OCI-LY3 (cell line): ENCODE measurements around the gene IQCB1.
"Not testable (repeated sequence)": the region's sequence is repeated elsewhere in the genome, so short reads cannot be mapped to it uniquely, and the experiment has no call there.

Experiments
- H2AFZ ChIP-seq: fragments of 200-600, 300-600 bp; shearing (Covaris generic); 2 replicates; pipeline ENCODE4 v1.6.0; 2014; ENCODE audit warnings: antibody characterized with exemption, low read depth, low read length
- H3K27ac ChIP-seq: fragments of 200-600, 300-600 bp; sonication (generic); 2 replicates; pipeline ENCODE4 v1.5.1; 2014; ENCODE audit warnings: mild to moderate bottlenecking, low read length, moderate library complexity, mixed read lengths
- H3K27me3 ChIP-seq: fragments of 200-600, 300-600 bp; sonication (generic); 2 replicates; pipeline ENCODE4 v1.6.1; 2014; ENCODE audit warnings: low read depth, low read length, mixed read lengths
- H3K36me3 ChIP-seq: fragments of 200-600, 300-600 bp; sonication (generic); replicated peaks from 2 replicates; pipeline ENCODE3; 2014; ENCODE audit warnings: low read depth, low read length, mixed read lengths
- H3K4me1 ChIP-seq: fragments of 300-600, 200-600 bp; sonication (generic); 2 replicates; pipeline ENCODE4 v1.6.1; 2014; ENCODE audit warnings: low read length, mixed read lengths
- H3K4me2 ChIP-seq: fragments of 200-600, 300-600 bp; sonication (generic); 2 replicates; pipeline ENCODE4 v1.6.1; 2014; ENCODE audit warnings: low read length, mixed read lengths
- H3K4me3 ChIP-seq: fragments of 300-600, 200-600 bp; sonication (generic); 2 replicates; pipeline ENCODE4 v1.5.1; 2014; ENCODE audit warnings: antibody characterized with exemption, mild to moderate bottlenecking, low read length, moderate library complexity
- H3K79me2 ChIP-seq: fragments of 300-600, 200-600 bp; shearing (Covaris generic); 2 replicates; pipeline ENCODE4 v1.6.1; 2014; ENCODE audit warnings: mild to moderate bottlenecking, low read length, mixed read lengths
- H3K9ac ChIP-seq: fragments of 300-600, 200-600 bp; shearing (Covaris generic); 2 replicates; pipeline ENCODE4 v1.6.0; 2014; ENCODE audit warnings: mild to moderate bottlenecking, low read length, moderate library complexity
- H3K9me3 ChIP-seq: fragments of 200-600, 300-600 bp; shearing (Covaris generic); 2 replicates; pipeline ENCODE4 v1.6.1; 2014; ENCODE audit warnings: low read length, mixed read lengths; ENCODE audit not compliant: insufficient read depth
- H4K20me1 ChIP-seq: fragments of 200-600, 300-600 bp; sonication (generic); 2 replicates; pipeline ENCODE4 v1.6.1; 2016; ENCODE audit warnings: low read length, mixed read lengths; ENCODE audit not compliant: insufficient read depth
- EZH2phosphoT487 ChIP-seq: fragments of 200-600 bp; shearing (Covaris generic); IDR thresholded peaks from 2 replicates; pipeline ENCODE4 v1.6.1; 2018; ENCODE audit warnings: antibody characterized with exemption, mixed run types, low read depth
- TF ChIP-seq, protein P1 (sequence below): fragments of 200-600, 300-600 bp; sonication (generic); IDR thresholded peaks from 2 replicates; pipeline ENCODE4 v1.5.1; 2014; ENCODE audit warnings: antibody characterized with exemption, low read length, low read depth

The IQCB1 gene

DNA sequence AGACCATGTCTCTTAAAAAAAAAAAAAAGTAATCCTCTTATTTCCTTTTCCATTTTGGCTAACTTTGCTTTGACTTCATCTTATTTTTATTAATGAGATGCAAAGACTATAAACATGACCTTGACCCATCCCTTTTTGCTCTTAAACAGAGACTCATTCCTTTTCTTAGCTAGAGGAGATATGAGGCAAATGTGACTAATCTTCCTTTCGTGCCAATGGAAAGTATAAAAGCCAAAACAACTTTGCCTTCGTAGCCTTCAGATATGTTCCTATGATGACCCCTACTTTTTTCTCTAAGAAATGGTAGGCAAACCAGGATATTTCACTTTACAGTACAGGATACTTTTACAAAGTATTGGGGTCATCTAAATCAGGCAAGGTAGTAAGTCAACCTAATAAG lies 48.4 kb downstream of the IQCB1 start:
- H4K20me1 ChIP-seq: no peaks in the 10 kb centered on the region
- no peak overlapping the region for H3K27ac ChIP-seq
- TF ChIP-seq EZH2phosphoT487: no peak
- TF ChIP-seq, protein P1, sequence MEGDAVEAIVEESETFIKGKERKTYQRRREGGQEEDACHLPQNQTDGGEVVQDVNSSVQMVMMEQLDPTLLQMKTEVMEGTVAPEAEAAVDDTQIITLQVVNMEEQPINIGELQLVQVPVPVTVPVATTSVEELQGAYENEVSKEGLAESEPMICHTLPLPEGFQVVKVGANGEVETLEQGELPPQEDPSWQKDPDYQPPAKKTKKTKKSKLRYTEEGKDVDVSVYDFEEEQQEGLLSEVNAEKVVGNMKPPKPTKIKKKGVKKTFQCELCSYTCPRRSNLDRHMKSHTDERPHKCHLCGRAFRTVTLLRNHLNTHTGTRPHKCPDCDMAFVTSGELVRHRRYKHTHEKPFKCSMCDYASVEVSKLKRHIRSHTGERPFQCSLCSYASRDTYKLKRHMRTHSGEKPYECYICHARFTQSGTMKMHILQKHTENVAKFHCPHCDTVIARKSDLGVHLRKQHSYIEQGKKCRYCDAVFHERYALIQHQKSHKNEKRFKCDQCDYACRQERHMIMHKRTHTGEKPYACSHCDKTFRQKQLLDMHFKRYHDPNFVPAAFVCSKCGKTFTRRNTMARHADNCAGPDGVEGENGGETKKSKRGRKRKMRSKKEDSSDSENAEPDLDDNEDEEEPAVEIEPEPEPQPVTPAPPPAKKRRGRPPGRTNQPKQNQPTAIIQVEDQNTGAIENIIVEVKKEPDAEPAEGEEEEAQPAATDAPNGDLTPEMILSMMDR: no peak

DNA sequence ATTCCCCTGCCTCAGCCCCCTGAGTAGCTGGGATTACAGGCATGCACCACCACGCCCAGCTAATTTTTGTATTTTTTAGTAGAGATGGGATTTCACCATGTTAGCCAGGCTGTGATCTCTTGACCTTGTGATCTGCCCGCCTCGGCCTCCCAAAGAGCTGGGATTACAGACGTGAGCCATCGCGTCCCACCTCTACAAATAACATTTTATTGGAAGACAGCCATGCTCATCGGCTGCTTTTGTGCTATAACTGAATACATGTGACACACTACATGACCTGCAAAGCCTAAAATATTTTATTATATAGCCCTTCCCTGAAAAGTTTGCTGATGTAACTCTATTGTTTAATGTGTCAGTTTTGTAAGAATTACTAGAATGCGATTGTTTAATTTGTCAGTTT lies 52.1 kb downstream of the IQCB1 start:
- H3K27ac ChIP-seq, H3K9ac ChIP-seq, H3K4me2 ChIP-seq, H2AFZ ChIP-seq, H3K9me3 ChIP-seq, H3K4me3 ChIP-seq, H3K27me3 ChIP-seq, H4K20me1 ChIP-seq, H3K4me1 ChIP-seq, H3K79me2 ChIP-seq: not testable (repeated sequence)
- H3K36me3 ChIP-seq: peaks cover 49% of the 10 kb centered on the region

More for the DNA sequence above, 48.4 kb downstream of the IQCB1 start:
- Histone ChIP-seq H3K4me2 (no peak overlapping the region), H3K79me2 (no peaks in the 10 kb centered on the region), H3K27me3 (no peaks in the 10 kb centered on the region), H3K36me3 (peaks cover 47% of the 10 kb centered on the region), H3K4me3 (no peak overlapping the region), H3K9ac (no peak overlapping the region), H3K9me3 (no peaks in the 10 kb centered on the region), H2AFZ (no peak overlapping the region), H3K4me1 (no peaks in the 10 kb centered on the region)

DNA sequence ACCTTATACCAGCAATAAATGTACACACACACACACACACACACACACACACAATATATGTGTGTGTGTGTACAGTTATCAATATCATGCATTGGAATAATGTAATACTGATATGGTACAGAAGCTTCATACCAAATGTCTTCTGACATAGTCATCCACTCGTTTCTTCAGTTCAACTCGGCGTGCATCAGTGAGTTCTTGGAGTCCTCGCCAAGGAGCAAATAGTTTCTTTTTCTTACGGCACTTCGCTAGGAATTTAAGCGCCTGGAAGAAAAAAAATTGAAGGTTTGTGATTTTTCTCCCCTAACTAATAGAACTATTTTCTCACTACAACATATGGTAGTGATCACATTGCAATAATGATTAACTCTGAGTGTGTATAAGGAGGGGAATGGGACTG lies 53.2 kb downstream of the IQCB1 start:
- H3K4me1 ChIP-seq: no peaks in the 10 kb centered on the region
- H3K36me3 ChIP-seq: peaks cover 50% of the 10 kb centered on the region

DNA sequence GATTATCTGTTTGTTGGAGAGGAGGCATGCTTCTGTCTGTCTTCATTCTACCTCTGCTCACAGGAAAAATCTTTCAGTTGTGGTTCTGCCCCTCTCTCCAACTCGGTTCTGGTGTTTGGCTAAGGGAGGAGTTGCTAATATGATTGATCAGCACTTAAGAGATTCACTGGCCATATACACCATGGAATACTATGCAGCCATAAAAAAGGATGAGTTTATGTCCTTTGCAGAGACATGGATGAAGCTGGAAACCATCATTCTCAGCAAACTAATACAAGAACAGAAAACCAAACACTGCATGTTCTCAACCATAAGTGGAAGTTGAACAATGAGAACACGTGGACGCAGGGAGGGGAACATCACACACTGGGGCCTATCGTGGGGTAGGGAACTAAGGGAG lies 59.8 kb downstream of the IQCB1 start:
- H3K27me3 ChIP-seq, H3K4me1 ChIP-seq, H3K9me3 ChIP-seq, H2AFZ ChIP-seq, H3K4me3 ChIP-seq, H3K4me2 ChIP-seq, H4K20me1 ChIP-seq, H3K27ac ChIP-seq, H3K9ac ChIP-seq, H3K79me2 ChIP-seq: not testable (repeated sequence)
- H3K36me3 ChIP-seq: peaks cover 60% of the 10 kb centered on the region

More for the DNA sequence above, 53.2 kb downstream of the IQCB1 start:
- Histone ChIP-seq H2AFZ (no peak overlapping the region), H3K79me2 (no peaks in the 10 kb centered on the region), H3K9me3 (no peaks in the 10 kb centered on the region), H3K4me2 (no peak overlapping the region), H3K27me3 (no peaks in the 10 kb centered on the region), H4K20me1 (no peaks in the 10 kb centered on the region), H3K27ac (no peak overlapping the region), H3K9ac (no peak overlapping the region), H3K4me3 (no peak overlapping the region)
- no peak for TF ChIP-seq EZH2phosphoT487
- TF ChIP-seq, protein P1: no peak

DNA sequence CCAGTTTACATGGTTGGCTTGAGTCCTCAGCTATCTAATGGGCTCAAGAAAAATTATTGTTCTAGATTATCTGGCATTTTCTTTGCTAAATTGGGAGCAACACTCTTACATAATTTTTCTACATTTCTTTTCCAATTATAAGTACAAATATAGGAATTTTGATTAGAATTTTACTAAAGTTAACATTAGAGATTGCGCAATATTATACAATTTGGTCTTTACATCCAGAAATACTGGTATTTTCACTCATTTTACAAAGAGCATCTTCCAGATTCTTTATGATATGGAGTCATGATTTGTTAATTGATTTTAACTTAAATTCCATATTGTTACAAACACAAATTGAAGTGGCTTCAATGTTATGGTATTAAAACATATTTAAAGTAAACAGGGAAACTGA lies 65.6 kb downstream of the IQCB1 start:
- H3K27ac ChIP-seq: no peak overlapping the region
- no peak overlapping the region for H2AFZ ChIP-seq
- H3K4me1 ChIP-seq: no peaks in the 10 kb centered on the region
- no peaks in the 10 kb centered on the region for H3K79me2 ChIP-seq
- H3K27me3 ChIP-seq: no peaks in the 10 kb centered on the region
- no peak overlapping the region for H3K9ac ChIP-seq
- H3K9me3 ChIP-seq: no peaks in the 10 kb centered on the region
- H3K4me3 ChIP-seq: no peak overlapping the region
- H3K4me2 ChIP-seq: no peak overlapping the region
- peaks cover 31% of the 10 kb centered on the region for H3K36me3 ChIP-seq
- H4K20me1 ChIP-seq: no peaks in the 10 kb centered on the region
- TF ChIP-seq, protein P1: no peak
- TF ChIP-seq EZH2phosphoT487: no peak
